ENCODE results near the gene FBXO11. TPM values are rescaled to one million over a fixed set of nuclear protein-coding genes. Genes with fewer than 3 reads are reported as not detected.

FBXO11 gene
- total RNA-seq, 4 donors from 2014 or later, result 37.3 to 53.8 (median 47.0) TPM

GRCh38 chr2:47941936-47942335 lies 35.6 kb upstream of the FBXO11 start:
- no peak for DNase-seq (ENCODE audit: extremely low spot score)
- Histone ChIP-seq H3K27ac (replicated peaks in 1 of 4) (no peak overlapping the region), H3K4me3 (no peak overlapping the region), H3K9me3 (no peaks in the 10 kb centered on the region), H3K27me3 (no peaks in the 10 kb centered on the region), H3K4me1 (no peaks in the 10 kb centered on the region), H3K36me3 (no peaks in the 10 kb centered on the region)
- TF ChIP-seq POLR2A (IDR thresholded peaks at IDR 0.05; ENCODE audit: low read depth) (no peak), EP300 (IDR thresholded peaks at IDR 0.05) (no peak), POLR2AphosphoS5 (IDR thresholded peaks at IDR 0.05) (no peak), CTCF (IDR thresholded peaks at IDR 0.05) (no peak)
- intact Hi-C loops (cut with DNase I), result no loop called here
- 90% methylated on average over 2 of the region's 2 CpGs for WGBS

- TF ChIP-seq POLR2A (IDR thresholded peaks at IDR 0.05; ENCODE audit: low read depth) (no peak), EP300 (IDR thresholded peaks at IDR 0.05) (no peak), CTCF (IDR thresholded peaks at IDR 0.05) (no peak), POLR2AphosphoS5 (IDR thresholded peaks at IDR 0.05) (no peak)
- intact Hi-C loops (cut with DNase I), result no loop called here
- Histone ChIP-seq H3K27ac (replicated peaks in 1 of 4) (no peak overlapping the region), H3K36me3 (no peaks in the 10 kb centered on the region), H3K27me3 (no peaks in the 10 kb centered on the region), H3K4me3 (no peak overlapping the region), H3K9me3 (no peaks in the 10 kb centered on the region), H3K4me1 (no peaks in the 10 kb centered on the region)
- no peak for DNase-seq (ENCODE audit: extremely low spot score)
- 87% methylated on average over 3 of the region's 3 CpGs for WGBS
These were observed 31.4 kb upstream of the FBXO11 start for GRCh38 chr2:47937677-47938076.

GRCh38 chr2:47935071-47935470 lies 28.8 kb upstream of the FBXO11 start:
- 81% methylated on average over 4 of the region's 4 CpGs for WGBS
- intact Hi-C loops (cut with DNase I), result no loop called here
- no peak overlapping the region for H3K27ac ChIP-seq (replicated peaks in 1 of 4)

GRCh38 chr2:47918043-47918442 lies 11.7 kb upstream of the FBXO11 start:
- H3K4me1 ChIP-seq, result no peaks in the 10 kb centered on the region
- H3K36me3 ChIP-seq, result no peaks in the 10 kb centered on the region
- no peak overlapping the region for H3K4me3 ChIP-seq
- WGBS, result 88% methylated on average over 3 of the region's 3 CpGs
- TF ChIP-seq CTCF (IDR thresholded peaks at IDR 0.05) (no peak), EP300 (IDR thresholded peaks at IDR 0.05) (no peak), POLR2A (IDR thresholded peaks at IDR 0.05; ENCODE audit: low read depth) (no peak), POLR2AphosphoS5 (IDR thresholded peaks at IDR 0.05) (no peak)
- no peak overlapping the region for H3K27ac ChIP-seq (replicated peaks in 1 of 4)
- DNase-seq (ENCODE audit: extremely low spot score), result no peak
- no peaks in the 10 kb centered on the region for H3K27me3 ChIP-seq
- intact Hi-C loops (cut with DNase I), result no loop called here
- H3K9me3 ChIP-seq, result no peaks in the 10 kb centered on the region

More at GRCh38 chr2:47935071-47935470, 28.8 kb upstream of the FBXO11 start:
- no peaks in the 10 kb centered on the region for H3K36me3 ChIP-seq
- no peak overlapping the region for H3K4me3 ChIP-seq
- no peaks in the 10 kb centered on the region for H3K9me3 ChIP-seq
- TF ChIP-seq EP300 (IDR thresholded peaks at IDR 0.05) (no peak), POLR2AphosphoS5 (IDR thresholded peaks at IDR 0.05) (no peak)
- H3K4me1 ChIP-seq, result no peaks in the 10 kb centered on the region
- DNase-seq (ENCODE audit: extremely low spot score), result no peak
- no peaks in the 10 kb centered on the region for H3K27me3 ChIP-seq

- no peaks in the 10 kb centered on the region for H3K27me3 ChIP-seq
- no peaks in the 10 kb centered on the region for H3K36me3 ChIP-seq
- no peak for DNase-seq (ENCODE audit: extremely low spot score)
- H3K9me3 ChIP-seq, result no peaks in the 10 kb centered on the region
- no peak for TF ChIP-seq POLR2AphosphoS5 (IDR thresholded peaks at IDR 0.05)
- TF ChIP-seq EP300 (IDR thresholded peaks at IDR 0.05), result no peak
- TF ChIP-seq CTCF (IDR thresholded peaks at IDR 0.05), result no peak
- TF ChIP-seq POLR2A (IDR thresholded peaks at IDR 0.05; ENCODE audit: low read depth), result no peak
- no peak overlapping the region for H3K4me3 ChIP-seq
- intact Hi-C loops (cut with DNase I), result no loop called here
- H3K4me1 ChIP-seq, result no peaks in the 10 kb centered on the region
- H3K27ac ChIP-seq (replicated peaks in 1 of 4), result no peak overlapping the region
- 91% methylated on average over 3 of the region's 3 CpGs for WGBS
These were observed 11.1 kb upstream of the FBXO11 start for GRCh38 chr2:47917276-47917961.
